ENCODE results near the gene NCOR1. TPM values are rescaled to one million over a fixed set of nuclear protein-coding genes. Genes with fewer than 3 reads are reported as not detected.

NCOR1 gene
- polyA plus RNA-seq, 3 donors = 23.2 to 47.0 (median 37.9) TPM

DNA sequence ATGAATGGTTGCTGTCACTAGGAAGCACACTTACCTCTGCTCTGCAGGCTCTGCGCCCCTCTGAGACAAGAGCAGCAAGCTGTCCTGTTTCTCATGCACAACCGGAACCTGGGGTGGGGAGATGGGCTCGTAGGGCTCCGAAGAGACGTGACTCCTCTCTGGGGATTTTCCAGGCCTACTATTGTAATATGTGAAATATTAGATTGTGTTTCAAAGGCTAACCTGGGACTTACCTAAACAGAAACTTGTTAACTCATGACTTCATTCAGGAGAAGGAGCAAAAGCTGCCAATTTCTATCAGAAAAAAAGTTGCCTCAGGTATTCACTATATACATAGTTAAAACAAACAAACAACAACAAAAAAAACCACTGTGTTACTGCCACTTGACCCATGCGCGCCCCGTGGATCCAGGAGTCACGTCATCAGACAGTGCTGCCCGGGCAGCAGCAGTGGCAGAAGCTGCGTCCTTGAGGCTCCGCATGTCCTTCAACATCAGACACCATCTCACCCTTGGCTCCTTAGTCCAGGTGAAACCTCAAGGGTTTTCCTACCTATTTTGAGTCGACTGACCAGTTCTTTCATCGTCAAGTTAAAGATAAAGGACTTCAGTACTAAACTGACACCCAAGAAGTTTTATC is 166.4 kb downstream of the NCOR1 start:
- peaks cover 0 to 1% (median 0%) of the 10 kb centered on the region in 7 donors for H3K9me3 Mint-ChIP-seq
- Histone ChIP-seq H3K4me1 (ENCODE audit: control insufficient read depth in 1 of 2, insufficient read depth in 2 of 2, low read length in 2 of 2) (no peaks in the 10 kb centered on the region), H3K9me3 (replicated peaks in 1 of 2; ENCODE audit: control insufficient read depth in 1 of 2, insufficient read depth in 1 of 2, low read length in 2 of 2) (no peaks in the 10 kb centered on the region), H4K20me1 (ENCODE audit: insufficient read depth, low read length) (peaks cover 23% of the 10 kb centered on the region), H3K27ac (ENCODE audit: low read depth in 1 of 2, low read length in 2 of 2) (no peak overlapping the region), H2AFZ (ENCODE audit: insufficient read depth, low read depth, low read length, poor library complexity, severe bottlenecking) (no peak overlapping the region), H3K9ac (ENCODE audit: insufficient read depth, low read length, poor library complexity, severe bottlenecking) (no peak overlapping the region), H3K79me2 (ENCODE audit: insufficient read depth, low read length) (no peaks in the 10 kb centered on the region), H3K4me3 (replicated peaks in 1 of 3; ENCODE audit: low read depth in 2 of 3, low read length in 3 of 3) (no peak overlapping the region), H3K36me3 (replicated peaks in 1 of 2; ENCODE audit: control insufficient read depth in 1 of 2, insufficient read depth in 2 of 2, low read length in 2 of 2) (peaks cover 68 to 97% of the 10 kb centered on the region in 2 donors), H3K27me3 (ENCODE audit: control insufficient read depth in 2 of 2, insufficient read depth in 2 of 2, low read length in 2 of 2) (no peaks in the 10 kb centered on the region), H3K4me2 (replicated peaks; ENCODE audit: extremely low read depth, low read length, poor library complexity, severe bottlenecking) (no peak overlapping the region)
- intact Hi-C loops (cut with micrococcal nuclease) = no loop called here
- peaks cover 0 to 1% (median 0%) of the 10 kb centered on the region in 3 donors for H3K27me3 Mint-ChIP-seq (ENCODE audit: low read depth in 3 of 3)
- TF ChIP-seq CTCF (IDR thresholded peaks at IDR 0.05) = no peak
- WGBS (ENCODE audit: insufficient coverage) = 96% methylated on average over 8 of the region's 14 CpGs
- H3K27ac Mint-ChIP-seq = peak overlapping the region in 1 of 7 donors; percentile 14
- DNase-seq = no peak
- no peaks in the 10 kb centered on the region for H3K4me1 Mint-ChIP-seq
- peaks cover 61 to 90% of the 10 kb centered on the region in 2 donors for H3K36me3 Mint-ChIP-seq
- no peak overlapping the region for H3K4me3 Mint-ChIP-seq

DNA sequence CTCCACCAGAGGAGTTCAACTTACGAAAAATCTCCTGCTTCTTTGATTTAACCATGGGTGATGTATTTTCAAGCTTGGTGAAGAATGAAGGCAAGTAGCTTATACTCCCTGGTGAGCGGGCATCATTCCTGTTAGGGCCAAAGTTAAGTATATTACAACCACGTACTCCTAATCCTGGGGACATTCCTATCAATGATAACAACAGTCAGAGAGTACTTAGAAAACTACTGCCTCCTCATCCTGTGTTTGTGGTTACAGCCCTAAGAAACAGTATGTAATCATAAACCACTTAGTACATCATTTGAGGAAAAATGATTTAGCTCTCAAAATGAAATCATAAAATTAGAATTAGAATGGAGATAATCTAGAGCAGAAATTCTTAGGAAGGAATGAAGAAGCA is 168.4 kb downstream of the NCOR1 start:
- H3K79me2 ChIP-seq (ENCODE audit: insufficient read depth, low read length) = no peaks in the 10 kb centered on the region
- Mint-ChIP-seq H3K27ac (no peak overlapping the region), H3K36me3 (peaks cover 64 to 90% of the 10 kb centered on the region in 2 donors), H3K4me3 (no peak overlapping the region), H3K27me3 (ENCODE audit: low read depth in 3 of 3) (peaks cover 0 to 1% (median 0%) of the 10 kb centered on the region in 3 donors), H3K4me1 (no peaks in the 10 kb centered on the region), H3K9me3 (peaks cover 0 to 1% (median 0%) of the 10 kb centered on the region in 7 donors)
- H3K4me3 ChIP-seq (replicated peaks in 1 of 3; ENCODE audit: low read depth in 2 of 3, low read length in 3 of 3) = no peak overlapping the region
- TF ChIP-seq CTCF (IDR thresholded peaks at IDR 0.05) = no peak
- no peak overlapping the region for H3K9ac ChIP-seq (ENCODE audit: insufficient read depth, low read length, poor library complexity, severe bottlenecking)
- H3K36me3 ChIP-seq (replicated peaks in 1 of 2; ENCODE audit: control insufficient read depth in 1 of 2, insufficient read depth in 2 of 2, low read length in 2 of 2) = peaks cover 81 to 98% of the 10 kb centered on the region in 2 donors
- no peaks in the 10 kb centered on the region for H3K9me3 ChIP-seq (replicated peaks in 1 of 2; ENCODE audit: control insufficient read depth in 1 of 2, insufficient read depth in 1 of 2, low read length in 2 of 2)
- no peaks in the 10 kb centered on the region for H3K4me1 ChIP-seq (ENCODE audit: control insufficient read depth in 1 of 2, insufficient read depth in 2 of 2, low read length in 2 of 2)
- H3K27ac ChIP-seq (ENCODE audit: low read depth in 1 of 2, low read length in 2 of 2) = no peak overlapping the region
- H2AFZ ChIP-seq (ENCODE audit: insufficient read depth, low read depth, low read length, poor library complexity, severe bottlenecking) = no peak overlapping the region
- H3K27me3 ChIP-seq (ENCODE audit: control insufficient read depth in 2 of 2, insufficient read depth in 2 of 2, low read length in 2 of 2) = no peaks in the 10 kb centered on the region
- H4K20me1 ChIP-seq (ENCODE audit: insufficient read depth, low read length) = peaks cover 14% of the 10 kb centered on the region
- DNase-seq = no peak
- no CpG with 5 or more reads among the region's 3 CpGs for WGBS (ENCODE audit: insufficient coverage)
- intact Hi-C loops (cut with micrococcal nuclease) = no loop called here
- H3K4me2 ChIP-seq (replicated peaks; ENCODE audit: extremely low read depth, low read length, poor library complexity, severe bottlenecking) = no peak overlapping the region

All from CD14-positive monocyte (primary cell).